Calu3 (cell line): Measurements from ENCODE around the gene FGR. TPM values are rescaled to one million over a fixed set of nuclear protein-coding genes. Genes with fewer than 3 reads are reported as not detected.
A peak's percentile ranks its signal among the peaks of the same experiment; 100 is the strongest.

ENCODE experiments used
- BruUV-seq: library from RNA; stranded (reverse); fragments of 400-500 nt; replicated peaks from 2 replicates; lab custom pipeline; 2021; lab: Mats Ljungman, UMichigan
- CTCF ChIA-PET: fragments of 300-600 bp; sonication (Branson Sonifier 250); formaldehyde crosslinking; loops from one replicate; lab custom pipeline; 2022; ENCODE audit warnings: antibody characterized with exemption; lab: Charles Lee
- DNase-seq: peaks from one replicate; pipeline ENCODE4 v3.0.0; 2022
- H3K27ac Mint-ChIP-seq: one replicate; pipeline ENCODE4 v1.8.0; 2022; ENCODE audit warnings: mixed read lengths; ENCODE audit not compliant: unreplicated experiment
- H3K27me3 Mint-ChIP-seq: one replicate; pipeline ENCODE4 v1.8.0; 2022; ENCODE audit warnings: mixed read lengths; ENCODE audit not compliant: unreplicated experiment
- H3K36me3 Mint-ChIP-seq: one replicate; pipeline ENCODE4 v1.8.0; 2022; ENCODE audit warnings: mild to moderate bottlenecking, moderate library complexity, mixed read lengths; ENCODE audit not compliant: insufficient read depth, unreplicated experiment
- H3K4me1 Mint-ChIP-seq: one replicate; pipeline ENCODE4 v1.8.0; 2022; ENCODE audit warnings: mild to moderate bottlenecking, low read depth, mixed read lengths; ENCODE audit not compliant: unreplicated experiment
- H3K4me3 Mint-ChIP-seq: one replicate; pipeline ENCODE4 v1.8.0; 2022; ENCODE audit warnings: mild to moderate bottlenecking, low read depth, moderate library complexity, mixed read lengths; ENCODE audit not compliant: unreplicated experiment
- H3K9me3 Mint-ChIP-seq: one replicate; pipeline ENCODE4 v1.8.0; 2022; ENCODE audit warnings: low read depth, mixed read lengths; ENCODE audit not compliant: unreplicated experiment
- CTCF ChIP-seq: fragments of 200-600 bp; IDR thresholded peaks from one replicate; pipeline ENCODE4 v1.8.0; 2022; ENCODE audit warnings: antibody characterized with exemption; ENCODE audit not compliant: unreplicated experiment
- intact Hi-C: fragments of 100-400 bp; cut with micrococcal nuclease; formaldehyde crosslinking; loops from one replicate; pipeline ENCODE4 v1.10.0; 2022; ENCODE audit not compliant: unreplicated experiment
- total RNA-seq: library from RNA; stranded (reverse); gene quantifications from 2 replicates; pipeline ENCODE4 v1.2.3, GENCODE V29; 2022

Gene FGR
- total RNA-seq, 1 experiment from 2014 or later, result not detected

- H3K4me3 Mint-ChIP-seq, result no peak overlapping the region
- no TSS peak for BruUV-seq
- DNase-seq, result no peak
- peaks cover 8% of the 10 kb centered on the region for H3K36me3 Mint-ChIP-seq
- peak overlapping the region; percentile 37 for H3K27ac Mint-ChIP-seq
- CTCF ChIA-PET, result interaction anchor here (0.5 to 1.5 kb wide), 2 partner anchors 16 to 26 kb away, joined by 3 read pairs; no protein-coding TSS in a partner anchor
- no peak for TF ChIP-seq CTCF
- H3K9me3 Mint-ChIP-seq, result no peaks in the 10 kb centered on the region
- H3K27me3 Mint-ChIP-seq, result no peaks in the 10 kb centered on the region
- intact Hi-C loops, result no loop called here
- H3K4me1 Mint-ChIP-seq, result peaks cover 14% of the 10 kb centered on the region
Observed at GRCh38 chr1:27583479-27583878, 51.5 kb downstream of the FGR start.

GRCh38 chr1:27581823-27582243, 53.2 kb downstream of the FGR start:
- Mint-ChIP-seq H3K36me3 (peaks cover 8% of the 10 kb centered on the region), H3K27ac (no peak overlapping the region), H3K27me3 (no peaks in the 10 kb centered on the region), H3K9me3 (no peaks in the 10 kb centered on the region), H3K4me3 (no peak overlapping the region), H3K4me1 (peaks cover 14% of the 10 kb centered on the region)
- TF ChIP-seq CTCF, result no peak
- BruUV-seq, result no TSS peak
- CTCF ChIA-PET, result no interaction called here
- DNase-seq, result no peak
- intact Hi-C loops, result no loop called here

GRCh38 chr1:27577504-27578188, 57.3 kb downstream of the FGR start:
- peaks cover 13% of the 10 kb centered on the region for H3K36me3 Mint-ChIP-seq
- H3K27me3 Mint-ChIP-seq, result no peaks in the 10 kb centered on the region
- no peak overlapping the region for H3K27ac Mint-ChIP-seq
- no peak overlapping the region for H3K4me3 Mint-ChIP-seq
- no peak for TF ChIP-seq CTCF
- peaks cover 17% of the 10 kb centered on the region for H3K4me1 Mint-ChIP-seq
- no peaks in the 10 kb centered on the region for H3K9me3 Mint-ChIP-seq
- BruUV-seq, result no TSS peak
- intact Hi-C loops, result no loop called here
- DNase-seq, result no peak
- CTCF ChIA-PET, result interaction anchor here (0.7 kb wide), 1 partner anchor 725 kb away, joined by 4 read pairs; no protein-coding TSS in a partner anchor

GRCh38 chr1:27576806-27577227, 58.2 kb downstream of the FGR start:
- Mint-ChIP-seq H3K36me3 (peaks cover 16% of the 10 kb centered on the region), H3K4me1 (peaks cover 25% of the 10 kb centered on the region), H3K9me3 (no peaks in the 10 kb centered on the region), H3K27me3 (no peaks in the 10 kb centered on the region), H3K27ac (no peak overlapping the region), H3K4me3 (no peak overlapping the region)
- CTCF ChIA-PET, result interaction anchor here (0.7 kb wide), 1 partner anchor 726 kb away, joined by 4 read pairs; no protein-coding TSS in a partner anchor
- no peak for TF ChIP-seq CTCF
- intact Hi-C loops, result no loop called here
- BruUV-seq, result no TSS peak
- DNase-seq, result no peak
